Fibroblast of skin of abdomen (primary cell): ENCODE data around the gene SLC35E3. TPM values are rescaled to one million over a fixed set of nuclear protein-coding genes. Genes with fewer than 3 reads are reported as not detected.
A peak's percentile ranks its signal among the peaks of the same experiment; 100 is the strongest.

Source experiments
- DNase-seq: peaks from one replicate; pipeline ENCODE4 v3.0.0-alpha.2; 2013
- polyA plus RNA-seq, 2 experiments: library from polyadenylated mRNA; unstranded; fragments of 120-200 nt; gene quantifications; one replicate each; pipeline ENCODE4 v1.2.1, GENCODE V29; 2013; ENCODE audit not compliant: insufficient read length in 2 of 2

The SLC35E3 gene
- 7.2 TPM for polyA plus RNA-seq (2013, experiment 1 of 2; ENCODE audit: insufficient read length)
- polyA plus RNA-seq (2013, experiment 2 of 2; ENCODE audit: insufficient read length), result 9.8 TPM

DNA sequence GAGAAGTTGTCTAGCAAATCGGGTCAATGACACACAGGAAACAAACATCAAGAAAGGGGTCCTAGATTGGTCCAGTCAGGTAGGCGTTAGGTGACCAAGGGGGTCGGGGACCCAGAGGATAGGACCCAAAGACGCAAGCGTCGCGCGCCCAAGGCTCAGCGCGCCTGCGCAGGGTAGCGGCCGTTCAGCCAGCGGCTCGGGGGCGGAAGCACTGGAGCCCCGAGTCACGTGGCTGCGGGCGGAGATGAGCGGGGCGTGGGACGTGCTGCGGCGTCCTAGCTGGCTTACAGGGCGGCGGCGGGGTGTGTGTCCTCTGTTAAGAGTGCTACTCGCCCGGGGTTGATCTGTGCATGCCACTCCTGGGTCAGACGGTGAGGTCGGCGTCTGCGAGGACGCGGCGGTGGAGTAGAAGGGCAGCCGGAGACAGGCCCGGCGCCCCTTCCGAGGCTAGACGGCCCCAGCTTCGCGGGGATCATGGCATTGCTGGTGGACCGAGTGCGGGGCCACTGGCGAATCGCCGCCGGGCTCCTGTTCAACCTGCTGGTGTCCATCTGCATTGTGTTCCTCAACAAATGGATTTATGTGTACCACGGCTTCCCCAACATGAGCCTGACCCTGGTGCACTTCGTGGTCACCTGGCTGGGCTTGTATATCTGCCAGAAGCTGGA lies at the start of gene SLC35E3:
Gene SLC35E3, plus strand, starts transcription at position 273 of the 668 bp plus-strand sequence. Its CDS starts 202 bp downstream, at position 475.
- DNase-seq, result peak; percentile 88

DNA sequence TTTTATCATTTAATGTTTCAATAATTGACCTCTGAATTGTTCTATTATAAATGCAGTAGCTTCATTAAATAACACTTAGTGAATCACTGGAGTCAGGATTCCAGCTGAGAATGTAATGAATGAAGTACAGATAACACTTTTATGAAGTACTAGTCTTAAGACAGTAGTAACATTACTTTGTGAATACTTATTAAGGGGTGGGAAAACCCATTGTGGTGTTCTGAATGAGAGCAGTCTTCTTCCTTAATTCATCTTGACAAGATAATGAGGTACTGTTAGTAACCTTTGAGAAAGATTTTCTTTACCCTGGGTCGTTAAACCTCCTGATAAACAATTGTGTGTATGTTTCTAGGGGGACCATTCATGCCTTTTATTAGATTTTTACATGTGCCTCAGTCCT lies 46.5 kb upstream of the SLC35E3 start:
- no peak for DNase-seq

DNA sequence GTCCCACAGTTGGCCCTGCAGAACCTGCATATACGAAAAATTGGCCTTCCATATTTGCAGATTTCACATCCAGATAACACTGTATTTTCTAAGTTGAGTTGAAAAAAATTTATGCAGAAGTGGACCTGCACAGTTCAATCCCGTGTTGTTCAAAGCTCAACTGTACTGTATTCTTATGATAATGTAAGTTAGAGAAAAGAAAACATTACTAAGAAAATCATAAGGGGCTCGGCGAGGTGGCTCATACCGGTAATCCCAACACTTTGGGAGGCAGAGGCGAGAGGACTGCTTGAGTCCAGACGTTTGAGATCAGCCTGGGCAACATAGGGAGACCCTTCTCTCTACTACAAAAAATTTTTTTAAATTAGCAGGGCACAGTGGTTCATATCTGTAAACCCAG lies 18.2 kb upstream of the SLC35E3 start:
- DNase-seq, result no peak

DNA sequence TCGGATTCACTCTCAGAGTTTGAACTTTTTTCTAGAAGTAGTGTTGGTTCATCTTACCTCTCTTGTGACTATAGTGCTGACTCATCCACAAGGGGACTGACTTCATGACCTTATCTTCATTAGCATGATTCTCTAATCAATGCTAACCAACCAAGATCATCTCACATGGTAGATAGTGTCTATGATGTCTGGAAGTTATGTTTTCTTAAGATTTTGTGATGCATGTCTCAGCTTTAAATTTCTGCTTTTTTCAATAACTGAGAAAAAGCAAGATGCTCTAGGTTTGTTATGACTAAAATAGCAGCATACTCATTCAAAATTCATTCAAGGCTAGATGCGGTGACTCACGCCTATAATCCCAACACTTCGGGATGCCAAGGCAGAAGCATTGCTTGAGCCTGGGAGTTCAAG lies 12.3 kb upstream of the SLC35E3 start:
- peak; percentile 64 for DNase-seq

DNA sequence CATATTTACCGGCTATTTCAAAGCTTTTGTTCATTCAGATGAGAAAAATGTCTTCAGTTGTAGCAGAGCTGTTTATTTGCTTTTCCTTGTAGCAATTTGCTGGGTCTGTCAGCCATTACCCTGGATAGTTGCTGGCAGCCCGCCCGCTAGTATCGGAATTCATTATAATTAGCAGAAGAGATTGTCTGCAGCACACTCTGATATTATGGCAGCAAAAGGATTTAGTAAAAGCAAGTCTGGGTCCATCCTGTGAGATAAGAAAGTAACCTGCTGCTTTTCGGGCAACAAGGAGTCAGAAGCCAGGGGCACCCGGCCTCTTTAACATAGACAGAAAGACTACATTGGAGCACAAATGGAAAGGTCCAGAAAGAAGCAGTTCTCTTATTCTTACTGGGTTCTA lies 6.1 kb upstream of the SLC35E3 start:
- DNase-seq, result no peak

DNA sequence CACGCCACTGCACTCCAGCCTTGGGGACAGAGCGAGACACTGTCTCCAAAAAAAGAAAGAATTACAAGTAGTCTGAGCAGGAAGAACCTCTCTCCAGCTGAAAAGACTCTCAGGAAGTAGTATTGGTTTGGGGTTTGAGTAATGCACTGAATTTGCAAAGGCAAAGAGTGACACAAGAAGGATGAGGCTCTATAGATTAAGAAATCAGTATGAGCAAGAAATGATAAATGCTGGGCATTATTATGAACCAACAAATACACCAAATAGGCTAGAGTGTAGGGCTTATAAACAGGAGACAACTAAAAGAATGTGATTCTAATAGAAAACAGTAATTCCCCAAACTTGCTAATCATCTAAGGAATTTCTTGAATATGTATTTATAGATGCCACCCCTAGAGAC lies 2.6 kb upstream of the SLC35E3 start:
- peak; percentile 9 for DNase-seq

DNA sequence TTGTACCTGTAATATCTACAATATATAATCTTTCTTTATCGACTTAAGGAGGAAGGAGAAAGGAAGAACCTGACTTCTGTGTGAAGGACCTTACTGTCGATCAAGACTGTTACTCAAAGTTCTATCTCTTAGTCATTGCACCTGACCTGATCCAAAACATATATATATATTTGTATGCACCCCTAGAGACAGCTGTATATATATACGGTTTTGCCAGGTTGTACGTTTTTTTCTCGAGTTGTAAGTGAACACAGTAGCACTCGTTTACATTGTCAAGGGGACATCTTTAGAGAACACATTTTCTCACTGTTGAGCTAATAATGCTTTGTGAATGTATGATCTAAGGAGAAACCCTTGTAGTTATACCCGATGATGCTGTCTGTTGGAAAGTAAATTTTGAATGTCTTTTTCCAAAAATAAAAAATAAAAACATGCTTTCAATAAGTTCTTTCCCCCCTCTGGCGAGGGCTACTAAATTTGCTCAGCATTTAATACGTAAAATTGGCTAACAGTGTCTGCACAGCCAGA lies 536 bp upstream of the SLC35E3 start:
- DNase-seq, result no peak

DNA sequence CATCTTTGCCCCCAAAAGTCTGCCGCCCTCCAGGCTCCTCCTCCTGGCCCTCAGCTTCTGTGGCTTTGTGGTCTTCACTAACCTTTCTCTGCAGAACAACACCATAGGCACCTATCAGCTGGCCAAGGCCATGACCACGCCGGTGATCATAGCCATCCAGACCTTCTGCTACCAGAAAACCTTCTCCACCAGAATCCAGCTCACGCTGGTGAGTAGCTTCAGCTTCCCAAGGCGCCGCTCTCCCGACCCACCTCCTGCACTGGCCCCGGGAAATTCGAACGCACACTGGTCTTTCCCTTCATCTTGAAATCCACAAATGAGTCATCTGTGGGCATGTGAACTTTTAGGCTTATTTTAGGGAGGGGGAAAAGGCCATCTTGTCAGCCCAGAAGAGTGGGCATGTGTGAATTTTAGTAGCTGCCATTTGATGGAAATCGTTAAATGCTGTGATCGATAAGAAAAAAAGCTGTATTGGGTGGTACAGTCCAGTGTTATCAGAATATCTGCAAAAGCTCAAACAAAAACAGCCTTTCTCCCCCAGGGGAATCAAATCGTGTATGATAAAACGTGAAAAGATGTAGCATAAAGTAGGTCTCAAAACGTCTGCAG lies 700 bp downstream of the SLC35E3 start:
- peak; percentile 69 for DNase-seq

DNA sequence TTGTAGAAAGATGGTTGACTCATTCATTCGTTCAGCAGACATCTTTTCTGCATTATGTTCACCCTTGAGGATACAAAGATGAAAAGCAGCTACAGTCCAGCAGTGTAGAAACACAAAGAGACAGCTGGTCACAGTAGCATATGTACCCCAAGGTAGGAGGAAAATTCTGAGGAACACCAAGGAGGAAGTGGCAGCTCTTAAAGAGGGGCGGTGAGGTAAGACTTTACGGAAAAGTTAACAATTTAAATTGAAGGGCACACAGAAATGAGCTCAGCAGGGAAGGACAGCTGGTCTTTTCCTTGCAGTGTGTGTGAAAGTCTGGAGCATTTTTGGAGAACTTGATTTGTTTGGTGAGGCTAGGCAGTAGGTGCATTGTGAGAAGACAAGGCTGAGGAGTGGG lies 3.5 kb downstream of the SLC35E3 start:
- no peak for DNase-seq

DNA sequence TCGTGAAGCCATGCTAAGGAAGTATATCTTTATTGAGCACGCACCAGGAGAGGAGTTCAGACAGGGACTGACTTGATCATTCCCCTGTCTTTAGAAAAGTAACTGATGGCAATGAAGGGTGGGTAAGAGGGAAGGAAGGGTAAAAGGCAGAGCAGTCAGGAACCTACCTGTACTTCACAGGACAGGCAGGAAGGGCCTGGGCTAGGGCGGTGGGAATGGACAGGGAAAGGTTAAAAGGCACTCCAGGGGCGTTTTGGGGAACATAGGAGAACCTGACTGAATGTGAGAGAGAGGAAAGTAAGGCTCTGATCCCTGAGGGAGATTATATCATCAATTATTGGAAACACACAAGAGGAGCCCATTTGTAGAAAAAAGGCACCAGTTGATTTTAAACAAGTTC lies 3.9 kb downstream of the SLC35E3 start:
- DNase-seq, result no peak

DNA sequence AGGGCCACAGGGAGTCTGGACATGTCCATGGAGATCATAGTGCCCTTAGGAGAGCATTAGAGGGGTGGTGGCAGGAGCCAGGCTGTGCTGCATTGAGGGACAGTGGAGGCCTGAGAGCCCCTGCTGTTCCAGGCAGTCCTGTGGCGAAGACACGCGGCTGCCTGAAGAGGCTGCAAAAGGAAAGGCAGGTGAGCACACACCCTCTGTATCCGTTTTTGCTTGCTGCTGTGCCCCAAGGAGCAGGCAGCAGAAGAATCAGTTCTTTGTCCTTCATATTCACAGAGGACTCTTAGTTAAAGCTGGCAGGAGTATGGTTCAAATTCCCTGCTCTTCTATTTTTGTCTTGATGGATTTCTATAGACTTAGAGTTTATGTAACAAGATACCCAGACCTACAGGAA lies 4.5 kb downstream of the SLC35E3 start:
- DNase-seq, result no peak

DNA sequence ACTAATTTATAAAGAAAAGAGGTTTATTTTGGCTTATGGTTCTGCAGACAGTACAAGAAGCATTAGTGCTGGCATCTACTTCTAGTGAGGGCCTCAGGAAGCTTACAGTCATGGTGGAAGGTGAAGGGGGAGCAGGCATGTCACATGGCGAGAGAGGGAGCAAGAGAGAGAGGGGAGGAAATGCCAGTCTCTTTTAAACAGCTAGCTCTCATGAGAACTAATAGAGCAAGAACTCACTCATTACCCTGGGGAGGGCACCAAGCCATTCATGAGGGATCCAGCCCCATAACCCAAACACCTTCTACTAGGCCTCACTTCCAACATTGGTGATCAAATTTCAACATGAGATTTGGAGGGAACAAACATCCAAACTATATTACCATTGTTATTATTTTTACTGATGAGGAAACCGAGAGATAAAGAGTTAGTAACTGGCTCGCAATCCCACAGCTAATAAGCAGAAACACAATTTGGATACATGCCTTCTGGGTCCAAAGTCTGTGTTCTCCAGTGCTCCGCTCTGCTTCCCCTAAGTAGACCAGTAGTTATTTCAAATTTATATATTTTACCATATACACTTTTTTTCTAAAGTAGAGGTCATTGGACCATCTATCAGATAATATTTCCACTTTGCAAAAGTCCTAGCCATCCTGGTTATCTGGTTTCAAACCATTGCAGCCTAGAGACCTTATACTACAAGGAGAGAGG lies 9.7 kb downstream of the SLC35E3 start:
- DNase-seq, result no peak

DNA sequence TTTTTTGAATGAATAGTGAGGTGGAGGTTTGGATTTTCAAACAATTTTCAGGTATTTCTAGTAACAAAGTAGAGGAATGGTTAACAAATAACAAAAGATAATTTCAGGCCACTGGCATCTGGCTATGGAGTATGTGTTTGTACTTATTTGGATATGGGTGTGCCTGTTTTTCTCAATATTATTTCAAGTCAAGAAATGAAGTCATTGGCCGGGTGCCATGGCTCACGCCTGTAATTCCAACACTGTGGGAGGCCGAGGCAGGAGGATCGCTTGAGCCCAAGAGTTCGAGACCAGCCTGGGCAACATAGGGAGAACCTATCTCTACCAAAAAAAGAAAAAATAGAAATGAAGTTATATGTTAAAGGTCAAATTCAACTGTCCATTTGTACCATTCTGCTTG lies 13.9 kb downstream of the SLC35E3 start:
- no peak for DNase-seq

DNA sequence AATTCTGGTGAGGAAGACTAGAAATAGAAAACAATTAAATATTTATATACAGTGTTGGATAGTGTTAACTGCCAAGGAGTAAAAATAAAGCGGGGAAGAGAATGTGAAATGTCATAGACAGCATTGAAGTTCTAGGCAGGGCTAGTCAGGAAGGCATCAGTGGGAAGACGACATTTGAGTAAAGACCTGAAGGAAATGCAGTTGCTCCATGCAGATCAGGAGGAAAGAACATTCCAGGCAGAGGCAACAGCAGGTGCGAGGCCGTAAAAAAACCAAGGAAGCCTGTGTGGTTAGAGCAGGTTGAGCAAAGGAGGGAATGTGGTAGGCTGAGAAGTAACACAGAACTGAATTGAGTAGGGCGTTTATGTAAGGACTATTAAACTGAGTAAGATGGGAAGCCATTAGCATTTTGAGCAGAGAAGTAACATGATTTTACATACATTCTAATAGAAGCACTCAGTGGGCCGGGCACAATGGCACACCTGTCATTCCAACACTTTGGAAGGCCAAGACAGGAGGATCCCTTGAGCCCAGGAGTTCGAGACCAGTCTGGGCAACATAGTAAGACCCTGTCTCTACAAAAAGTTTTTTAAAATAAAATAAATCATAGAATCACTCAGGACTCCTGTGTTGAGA lies 14.9 kb downstream of the SLC35E3 start:
- DNase-seq, result no peak

DNA sequence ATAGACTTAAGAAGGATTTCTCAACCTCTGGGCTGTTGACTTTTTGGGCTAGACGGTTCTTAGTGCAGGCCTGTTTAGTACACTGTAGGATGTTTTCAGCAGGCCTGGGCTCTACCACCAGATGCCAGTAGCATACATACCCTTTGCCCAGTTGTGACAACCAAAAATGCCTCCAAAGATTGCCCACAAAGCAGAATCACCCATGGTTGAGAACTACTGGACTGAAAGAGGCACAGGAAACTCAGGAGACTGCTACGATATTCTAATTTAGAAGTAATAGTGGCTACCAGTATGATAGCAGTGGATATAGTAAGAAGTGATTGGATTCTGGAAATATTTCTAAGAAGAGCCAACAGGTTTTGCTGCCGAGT lies 15.5 kb downstream of the SLC35E3 start:
- no peak for DNase-seq

DNA sequence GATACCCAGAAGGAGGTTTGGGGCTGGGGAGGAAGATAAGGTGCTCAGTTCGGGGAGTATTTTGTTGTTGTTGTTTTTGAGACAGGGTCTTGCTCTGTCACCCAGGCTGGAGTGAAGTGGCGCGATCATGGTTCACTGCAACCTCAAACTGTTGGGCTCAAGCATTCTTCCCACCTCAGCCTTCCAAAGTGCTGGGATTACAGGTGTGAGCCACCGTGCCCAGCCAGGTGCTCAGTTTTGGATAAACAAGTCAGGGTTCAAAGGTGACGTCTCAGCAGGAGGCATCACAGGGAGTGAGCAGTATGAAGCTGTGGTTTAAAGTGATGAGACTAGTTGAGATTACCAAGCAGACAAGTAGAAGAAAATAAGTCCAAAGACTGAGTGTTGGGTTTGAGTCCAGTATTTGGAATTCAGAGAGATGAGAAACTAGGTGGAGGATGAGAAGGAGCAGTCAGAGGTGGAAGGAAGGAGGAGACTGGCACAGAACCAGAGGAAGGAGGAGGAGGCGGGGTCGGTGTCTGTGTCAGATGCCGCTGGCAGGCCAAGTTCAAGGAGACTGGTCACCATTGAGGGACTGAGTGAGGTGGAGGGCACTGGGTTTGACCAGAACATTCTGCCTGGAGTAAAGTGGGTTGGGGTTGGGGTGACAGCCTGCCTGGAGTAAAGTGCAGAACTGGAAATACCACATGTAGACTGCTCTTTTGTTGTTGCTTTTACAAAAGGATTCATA lies 16.1 kb downstream of the SLC35E3 start:
- DNase-seq, result no peak

DNA sequence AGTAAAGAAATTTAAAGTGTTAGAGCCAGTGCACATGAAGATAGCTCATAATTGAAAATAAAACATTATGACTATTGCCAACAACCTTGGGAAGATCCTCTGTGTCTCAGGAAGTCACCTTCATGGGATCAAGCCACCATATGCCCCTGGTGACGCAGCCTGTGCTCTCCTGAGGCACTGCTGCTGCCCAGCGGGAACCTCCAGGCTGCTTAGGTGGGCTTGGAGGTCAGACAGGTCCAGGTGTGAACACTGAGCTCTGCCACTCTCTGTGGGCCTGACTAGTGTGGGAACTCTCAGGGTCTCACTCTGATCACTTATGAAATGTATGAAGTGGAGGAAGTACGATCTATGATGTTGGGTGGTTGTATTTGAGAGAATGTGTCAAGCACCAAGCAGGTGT lies 16.7 kb downstream of the SLC35E3 start:
- no peak for DNase-seq

DNA sequence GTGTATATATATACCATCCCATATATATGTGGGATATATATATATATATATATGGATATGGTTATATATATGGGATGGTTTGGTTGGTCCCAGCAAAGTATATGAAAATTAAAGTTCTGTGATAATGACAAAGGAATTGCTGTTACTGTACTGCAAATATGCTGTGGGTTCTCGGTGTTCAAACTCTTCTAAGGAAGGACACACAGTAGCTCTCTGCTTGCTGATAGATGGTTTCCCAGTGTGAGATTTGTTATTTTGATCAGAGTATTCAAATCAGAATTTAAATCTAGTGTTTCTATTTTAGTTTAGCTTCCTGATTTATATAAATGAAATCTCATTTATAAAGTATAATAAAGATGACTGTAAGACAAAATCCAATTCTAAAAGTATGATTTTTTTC lies 19.7 kb downstream of the SLC35E3 start:
- DNase-seq, result no peak

DNA sequence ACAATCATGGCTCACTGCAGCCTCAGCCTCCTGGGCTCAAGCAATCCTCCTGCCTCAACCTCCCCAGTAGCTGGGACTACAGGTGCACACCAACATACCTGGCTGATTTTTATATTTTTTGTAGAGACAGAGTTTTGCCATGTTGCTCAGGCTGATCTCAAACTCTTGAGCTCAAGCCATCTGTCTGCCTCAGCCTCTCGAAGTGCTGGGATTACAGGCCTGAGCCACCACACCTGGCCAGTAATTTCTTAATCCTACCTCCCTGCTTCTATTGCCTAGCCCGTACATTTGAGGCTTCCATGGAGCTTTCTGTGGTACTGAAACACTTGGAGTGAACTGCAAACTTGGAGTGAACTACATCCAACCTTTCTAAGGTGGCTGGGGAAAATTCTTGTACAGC lies 20.7 kb downstream of the SLC35E3 start:
- no peak for DNase-seq

DNA sequence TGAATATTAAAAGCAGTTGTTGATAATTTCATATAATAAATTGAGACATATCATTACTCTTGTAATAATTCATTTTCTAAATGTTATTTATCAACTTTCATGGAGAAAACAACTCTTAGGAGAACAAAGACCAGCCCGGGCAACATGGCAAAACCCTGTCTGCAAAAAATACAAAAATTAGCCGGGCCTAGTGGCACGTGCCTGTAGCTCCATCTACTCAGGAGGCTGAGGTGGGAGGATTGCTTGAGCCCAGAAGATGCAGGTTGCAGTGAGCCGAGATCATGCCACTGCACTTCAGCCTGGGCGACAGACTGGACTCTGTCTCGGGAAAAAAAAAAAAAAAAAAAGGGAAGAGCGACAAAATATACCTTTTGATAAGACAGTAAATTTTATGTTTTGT lies 21.2 kb downstream of the SLC35E3 start:
- DNase-seq, result no peak

DNA sequence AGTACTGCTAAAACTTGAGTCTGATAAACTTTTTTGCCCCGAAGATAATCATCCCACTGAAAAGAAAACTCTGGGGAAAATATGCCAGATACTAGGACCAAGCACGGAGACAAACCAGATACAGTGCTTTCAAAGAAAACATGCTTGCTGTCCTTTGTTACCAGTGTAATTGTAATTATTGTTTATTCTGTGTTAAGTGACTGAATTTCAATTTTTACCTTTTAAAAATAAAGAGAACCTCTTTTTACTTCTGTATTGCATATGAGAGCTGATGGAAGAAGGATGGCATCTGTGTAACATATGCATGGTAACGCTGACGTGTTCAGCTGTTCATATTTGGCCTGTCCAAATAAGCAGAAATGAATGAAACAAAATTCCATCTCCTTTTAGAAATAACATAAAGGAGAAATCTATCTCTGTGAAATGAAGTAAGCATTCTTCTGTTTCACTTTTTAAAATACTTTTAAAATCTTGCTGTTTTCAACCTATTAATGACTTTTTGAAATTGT lies 22.5 kb downstream of the SLC35E3 start:
- DNase-seq, result peak; percentile 64

DNA sequence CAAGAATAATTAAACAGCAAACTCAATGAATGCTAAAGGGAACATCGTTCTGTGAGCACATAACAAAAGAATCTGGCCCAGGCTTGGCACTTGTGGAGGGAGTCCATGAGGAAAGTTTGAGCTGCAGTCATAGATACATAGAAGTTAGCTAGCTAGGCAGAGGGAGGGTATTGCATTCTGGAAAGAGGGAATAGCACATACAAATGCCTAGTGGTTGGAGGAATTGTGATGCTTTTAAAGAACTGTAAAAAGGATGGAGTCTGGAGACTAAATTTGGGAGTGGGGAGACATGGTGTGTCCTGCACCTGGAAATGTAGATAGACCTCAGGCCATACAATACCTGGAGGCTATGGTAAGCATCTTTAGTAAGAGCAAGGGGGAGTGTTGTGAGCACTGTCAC lies 24.0 kb downstream of the SLC35E3 start:
- DNase-seq, result no peak
